ENCODE data around the gene KIF12.
"Not testable (repeated sequence)": the region's sequence is repeated elsewhere in the genome, so short reads cannot be mapped to it uniquely, and the experiment has no call there.

The KIF12 gene

GRCh38 chr9:114098936-114099668, at the start of gene KIF12:
Gene KIF12 (minus strand): TSS chr9:114099292. CDS start chr9:114099276, 16 bp downstream.
- no peak for DNase-seq (ENCODE audit: low read depth, low spot score)

GRCh38 chr9:114146735-114147134, 47.6 kb upstream of the KIF12 start:
- DNase-seq (ENCODE audit: low read depth, low spot score), result no peak

- DNase-seq (ENCODE audit: low read depth, low spot score), result no peak
Observed at GRCh38 chr9:114143234-114143633, 44.1 kb upstream of the KIF12 start.

- DNase-seq (ENCODE audit: low read depth, low spot score), result no peak
Observed at GRCh38 chr9:114141553-114142402, 42.7 kb upstream of the KIF12 start.

- DNase-seq (ENCODE audit: low read depth, low spot score), result no peak
Observed at GRCh38 chr9:114140850-114141249, 41.8 kb upstream of the KIF12 start.

- DNase-seq (ENCODE audit: low read depth, low spot score), result no peak
Observed at GRCh38 chr9:114140401-114140800, 41.3 kb upstream of the KIF12 start.

GRCh38 chr9:114139071-114139470, 40.0 kb upstream of the KIF12 start:
- no peak for DNase-seq (ENCODE audit: low read depth, low spot score)

GRCh38 chr9:114138552-114138971, 39.5 kb upstream of the KIF12 start:
- no peak for DNase-seq (ENCODE audit: low read depth, low spot score)

- no peak for DNase-seq (ENCODE audit: low read depth, low spot score)
Observed at GRCh38 chr9:114137831-114138230, 38.7 kb upstream of the KIF12 start.

GRCh38 chr9:114134827-114135396, 35.8 kb upstream of the KIF12 start:
- no peak for DNase-seq (ENCODE audit: low read depth, low spot score)

GRCh38 chr9:114132550-114132918, 33.4 kb upstream of the KIF12 start:
- DNase-seq (ENCODE audit: low read depth, low spot score), result no peak

- no peak for DNase-seq (ENCODE audit: low read depth, low spot score)
Observed at GRCh38 chr9:114131808-114132549, 32.9 kb upstream of the KIF12 start.

GRCh38 chr9:114130624-114131277, 31.7 kb upstream of the KIF12 start:
- no peak for DNase-seq (ENCODE audit: low read depth, low spot score)

GRCh38 chr9:114130141-114130540, 31.0 kb upstream of the KIF12 start:
- no peak for DNase-seq (ENCODE audit: low read depth, low spot score)

- DNase-seq (ENCODE audit: low read depth, low spot score), result not testable (repeated sequence)
Observed at GRCh38 chr9:114128759-114129158, 29.7 kb upstream of the KIF12 start.

- DNase-seq (ENCODE audit: low read depth, low spot score), result no peak
Observed at GRCh38 chr9:114126247-114127060, 27.4 kb upstream of the KIF12 start.

GRCh38 chr9:114125476-114126013, 26.5 kb upstream of the KIF12 start:
- DNase-seq (ENCODE audit: low read depth, low spot score), result no peak

- no peak for DNase-seq (ENCODE audit: low read depth, low spot score)
Observed at GRCh38 chr9:114124666-114125475, 25.8 kb upstream of the KIF12 start.

GRCh38 chr9:114124138-114124537, 25.0 kb upstream of the KIF12 start:
- no peak for DNase-seq (ENCODE audit: low read depth, low spot score)
